GM23338 (cell line): ENCODE data around the gene GALNT13. TPM values are rescaled to one million over a fixed set of nuclear protein-coding genes. Genes with fewer than 3 reads are reported as not detected.

Experiments
- ATAC-seq: fragments of 200-7000 bp; cut with Tn5 transposase; 3 replicates; pipeline ENCODE4 v1.9.1; 2020
- DNase-seq: peaks from one replicate; pipeline ENCODE4 v3.0.0-alpha.2; 2015; ENCODE audit warnings: low spot score
- H2AFZ ChIP-seq: fragments of 200-600 bp; sonication (generic); 2 replicates; pipeline ENCODE4 v1.8.0; 2016; ENCODE audit warnings: antibody characterized with exemption, mild to moderate bottlenecking, moderate library complexity
- H3F3A ChIP-seq: fragments of 200-600 bp; sonication (generic); replicated peaks from 2 replicates; pipeline ENCODE4 v1.8.0; 2017; ENCODE audit warnings: antibody characterized with exemption, mixed run types, low read depth
- H3K27ac ChIP-seq: fragments of 200-600 bp; sonication (generic); 2 replicates; pipeline ENCODE4 v1.6.1; 2016; ENCODE audit warnings: low read depth
- H3K27me3 ChIP-seq: fragments of 200-600 bp; sonication (generic); 2 replicates; pipeline ENCODE4 v1.8.0; 2016; ENCODE audit warnings: mild to moderate bottlenecking, mixed run types, moderate library complexity; ENCODE audit not compliant: insufficient read depth
- H3K36me3 ChIP-seq: fragments of 200-600 bp; sonication (generic); 2 replicates; pipeline ENCODE4 v1.8.0; 2016; ENCODE audit warnings: mild to moderate bottlenecking; ENCODE audit not compliant: insufficient read depth
- H3K4me1 ChIP-seq: fragments of 200-600 bp; sonication (generic); 2 replicates; pipeline ENCODE4 v1.8.0; 2016; ENCODE audit warnings: mild to moderate bottlenecking, moderate library complexity; ENCODE audit not compliant: insufficient read depth
- H3K4me2 ChIP-seq: fragments of 200-600 bp; sonication (generic); 2 replicates; pipeline ENCODE4 v1.7.1; 2017; ENCODE audit warnings: mixed run types
- H3K4me3 ChIP-seq: fragments of 200-600 bp; sonication (generic); 2 replicates; pipeline ENCODE4 v1.6.1; 2016; ENCODE audit warnings: mixed run types
- H3K79me2 ChIP-seq: fragments of 200-600 bp; sonication (generic); replicated peaks from 2 replicates; pipeline ENCODE4 v1.8.0; 2017; ENCODE audit warnings: mild to moderate bottlenecking; ENCODE audit not compliant: insufficient read depth
- H3K9me2 ChIP-seq: fragments of 200-600 bp; sonication (generic); 2 replicates; pipeline ENCODE4 v1.8.0; 2017; ENCODE audit not compliant: insufficient read depth
- H4K20me1 ChIP-seq: fragments of 200-600 bp; sonication (generic); replicated peaks from 2 replicates; pipeline ENCODE4 v1.8.0; 2017; ENCODE audit warnings: mild to moderate bottlenecking; ENCODE audit not compliant: insufficient read depth
- H3K27ac Mint-ChIP-seq: 2 replicates; pipeline ENCODE4 v1.8.0; 2020; ENCODE audit warnings: inconsistent platforms, mild to moderate bottlenecking, moderate library complexity, mixed read lengths
- H3K27me3 Mint-ChIP-seq: 3 replicates; pipeline ENCODE4 v1.8.0; 2022; ENCODE audit warnings: low read depth, mild to moderate bottlenecking, moderate library complexity, mixed read lengths, inconsistent platforms; ENCODE audit not compliant: insufficient read depth, poor library complexity
- H3K36me3 Mint-ChIP-seq: 3 replicates; pipeline ENCODE4 v1.8.0; 2021; ENCODE audit warnings: low read depth, mild to moderate bottlenecking, inconsistent platforms, moderate library complexity, mixed read lengths
- H3K4me1 Mint-ChIP-seq: 3 replicates; pipeline ENCODE4 v1.8.0; 2020; ENCODE audit warnings: mild to moderate bottlenecking, inconsistent platforms, mixed read lengths
- H3K4me3 Mint-ChIP-seq: 3 replicates; pipeline ENCODE4 v1.8.0; 2021; ENCODE audit warnings: moderate library complexity, mild to moderate bottlenecking, inconsistent platforms, mixed read lengths
- H3K9me3 Mint-ChIP-seq: 3 replicates; pipeline ENCODE4 v1.8.0; 2020; ENCODE audit warnings: moderate library complexity, mild to moderate bottlenecking, inconsistent platforms, mixed read lengths
- CREB1 ChIP-seq: fragments of 250-450 bp; sonication (Bioruptor Pico); IDR thresholded peaks from 2 replicates; pipeline ENCODE4 v1.5.0; 2020; ENCODE audit warnings: low read depth, mild to moderate bottlenecking, moderate library complexity
- ETS1 ChIP-seq: IDR thresholded peaks from 2 replicates; pipeline ENCODE4 v1.6.1; 2016; ENCODE audit warnings: antibody characterized with exemption
- JUNB ChIP-seq: IDR thresholded peaks from one replicate; pipeline ENCODE4 v1.6.1; 2016; ENCODE audit warnings: antibody characterized with exemption; ENCODE audit not compliant: unreplicated experiment
- NANOG ChIP-seq: IDR thresholded peaks from 2 replicates; pipeline ENCODE4 v1.6.1; 2016; ENCODE audit warnings: antibody characterized with exemption, borderline replicate concordance
- POLR2AphosphoS5 ChIP-seq: IDR thresholded peaks from 2 replicates; pipeline ENCODE4 v1.6.1; 2016; ENCODE audit warnings: antibody characterized with exemption, low read depth
- REST ChIP-seq: IDR thresholded peaks from one replicate; pipeline ENCODE4 v1.6.1; 2018; ENCODE audit warnings: antibody characterized with exemption; ENCODE audit not compliant: unreplicated experiment
- STAT1 ChIP-seq: IDR thresholded peaks from one replicate; pipeline ENCODE4 v1.6.1; 2016; ENCODE audit warnings: antibody characterized with exemption; ENCODE audit not compliant: unreplicated experiment
- ZNF331 ChIP-seq: fragments of 250-450 bp; sonication (Bioruptor Pico); IDR thresholded peaks from 2 replicates; pipeline ENCODE4 v1.5.0; 2020; ENCODE audit warnings: low read depth, mild to moderate bottlenecking, moderate library complexity
- polyA plus RNA-seq: library from polyadenylated mRNA; unstranded; fragments of >200 nt; fragmentation: Nextera tagmentation; extraction: Ambion mirVana; gene quantifications from 2 replicates; pipeline ENCODE4 v1.2.1, GENCODE V29; 2016
- total RNA-seq: library from RNA; depleted of rRNA; stranded (reverse); fragments of >200 nt; shearing (Covaris generic); gene quantifications from 2 replicates; pipeline ENCODE4 v1.2.3, GENCODE V29; 2014
- TF ChIP-seq, protein P1 (sequence below): fragments of 250-450 bp; sonication (Bioruptor Pico); IDR thresholded peaks from 2 replicates; pipeline ENCODE4 v1.5.0; 2020; ENCODE audit warnings: mild to moderate bottlenecking, moderate library complexity

GALNT13 gene
- total and polyA plus RNA-seq, 2 experiments from 2014 or later: 3.5 to 5.2 TPM

GRCh38 chr2:154291511-154291910 is 419.8 kb downstream of the GALNT13 start:
- Histone ChIP-seq H3K79me2 (no peaks in the 10 kb centered on the region), H3K27me3 (no peaks in the 10 kb centered on the region), H4K20me1 (no peaks in the 10 kb centered on the region), H3K27ac (no peak overlapping the region), H3K9me2 (0 out of 2 replicates have a peak, but pooled peaks cover 9% of the 10 kb centered on the region), H3K4me1 (no peaks in the 10 kb centered on the region), H3K4me2 (no peak overlapping the region), H3F3A (no peaks in the 10 kb centered on the region), H2AFZ (no peak overlapping the region), H3K36me3 (no peaks in the 10 kb centered on the region), H3K4me3 (no peak overlapping the region)
- no peak for TF ChIP-seq NANOG
- Mint-ChIP-seq H3K4me3 (no peak overlapping the region), H3K27me3 (no peaks in the 10 kb centered on the region), H3K4me1 (no peaks in the 10 kb centered on the region), H3K27ac (no peak overlapping the region), H3K36me3 (peaks cover 32% of the 10 kb centered on the region), H3K9me3 (peaks cover 35% of the 10 kb centered on the region)
- ATAC-seq (no peak), DNase-seq (no peak)

GRCh38 chr2:154291927-154292326 is 420.2 kb downstream of the GALNT13 start:
- H3K27me3 ChIP-seq: no peaks in the 10 kb centered on the region
- H3K36me3 ChIP-seq: no peaks in the 10 kb centered on the region
- H3K79me2 ChIP-seq: no peaks in the 10 kb centered on the region
- H4K20me1 ChIP-seq: no peaks in the 10 kb centered on the region
- H2AFZ ChIP-seq: no peak overlapping the region
- peaks cover 32% of the 10 kb centered on the region for H3K9me3 Mint-ChIP-seq
- H3K9me2 ChIP-seq: 0 out of 2 replicates have a peak, but pooled peaks cover 9% of the 10 kb centered on the region
- no peak overlapping the region for H3K4me3 Mint-ChIP-seq
- H3K4me1 ChIP-seq: no peaks in the 10 kb centered on the region
- TF ChIP-seq JUNB (no peak), CREB1 (CRISPR knock-in tag) (no peak), ZNF331 (CRISPR knock-in tag) (no peak), POLR2AphosphoS5 (no peak), ETS1 (no peak), STAT1 (no peak), REST (no peak)
- TF ChIP-seq, protein P1, sequence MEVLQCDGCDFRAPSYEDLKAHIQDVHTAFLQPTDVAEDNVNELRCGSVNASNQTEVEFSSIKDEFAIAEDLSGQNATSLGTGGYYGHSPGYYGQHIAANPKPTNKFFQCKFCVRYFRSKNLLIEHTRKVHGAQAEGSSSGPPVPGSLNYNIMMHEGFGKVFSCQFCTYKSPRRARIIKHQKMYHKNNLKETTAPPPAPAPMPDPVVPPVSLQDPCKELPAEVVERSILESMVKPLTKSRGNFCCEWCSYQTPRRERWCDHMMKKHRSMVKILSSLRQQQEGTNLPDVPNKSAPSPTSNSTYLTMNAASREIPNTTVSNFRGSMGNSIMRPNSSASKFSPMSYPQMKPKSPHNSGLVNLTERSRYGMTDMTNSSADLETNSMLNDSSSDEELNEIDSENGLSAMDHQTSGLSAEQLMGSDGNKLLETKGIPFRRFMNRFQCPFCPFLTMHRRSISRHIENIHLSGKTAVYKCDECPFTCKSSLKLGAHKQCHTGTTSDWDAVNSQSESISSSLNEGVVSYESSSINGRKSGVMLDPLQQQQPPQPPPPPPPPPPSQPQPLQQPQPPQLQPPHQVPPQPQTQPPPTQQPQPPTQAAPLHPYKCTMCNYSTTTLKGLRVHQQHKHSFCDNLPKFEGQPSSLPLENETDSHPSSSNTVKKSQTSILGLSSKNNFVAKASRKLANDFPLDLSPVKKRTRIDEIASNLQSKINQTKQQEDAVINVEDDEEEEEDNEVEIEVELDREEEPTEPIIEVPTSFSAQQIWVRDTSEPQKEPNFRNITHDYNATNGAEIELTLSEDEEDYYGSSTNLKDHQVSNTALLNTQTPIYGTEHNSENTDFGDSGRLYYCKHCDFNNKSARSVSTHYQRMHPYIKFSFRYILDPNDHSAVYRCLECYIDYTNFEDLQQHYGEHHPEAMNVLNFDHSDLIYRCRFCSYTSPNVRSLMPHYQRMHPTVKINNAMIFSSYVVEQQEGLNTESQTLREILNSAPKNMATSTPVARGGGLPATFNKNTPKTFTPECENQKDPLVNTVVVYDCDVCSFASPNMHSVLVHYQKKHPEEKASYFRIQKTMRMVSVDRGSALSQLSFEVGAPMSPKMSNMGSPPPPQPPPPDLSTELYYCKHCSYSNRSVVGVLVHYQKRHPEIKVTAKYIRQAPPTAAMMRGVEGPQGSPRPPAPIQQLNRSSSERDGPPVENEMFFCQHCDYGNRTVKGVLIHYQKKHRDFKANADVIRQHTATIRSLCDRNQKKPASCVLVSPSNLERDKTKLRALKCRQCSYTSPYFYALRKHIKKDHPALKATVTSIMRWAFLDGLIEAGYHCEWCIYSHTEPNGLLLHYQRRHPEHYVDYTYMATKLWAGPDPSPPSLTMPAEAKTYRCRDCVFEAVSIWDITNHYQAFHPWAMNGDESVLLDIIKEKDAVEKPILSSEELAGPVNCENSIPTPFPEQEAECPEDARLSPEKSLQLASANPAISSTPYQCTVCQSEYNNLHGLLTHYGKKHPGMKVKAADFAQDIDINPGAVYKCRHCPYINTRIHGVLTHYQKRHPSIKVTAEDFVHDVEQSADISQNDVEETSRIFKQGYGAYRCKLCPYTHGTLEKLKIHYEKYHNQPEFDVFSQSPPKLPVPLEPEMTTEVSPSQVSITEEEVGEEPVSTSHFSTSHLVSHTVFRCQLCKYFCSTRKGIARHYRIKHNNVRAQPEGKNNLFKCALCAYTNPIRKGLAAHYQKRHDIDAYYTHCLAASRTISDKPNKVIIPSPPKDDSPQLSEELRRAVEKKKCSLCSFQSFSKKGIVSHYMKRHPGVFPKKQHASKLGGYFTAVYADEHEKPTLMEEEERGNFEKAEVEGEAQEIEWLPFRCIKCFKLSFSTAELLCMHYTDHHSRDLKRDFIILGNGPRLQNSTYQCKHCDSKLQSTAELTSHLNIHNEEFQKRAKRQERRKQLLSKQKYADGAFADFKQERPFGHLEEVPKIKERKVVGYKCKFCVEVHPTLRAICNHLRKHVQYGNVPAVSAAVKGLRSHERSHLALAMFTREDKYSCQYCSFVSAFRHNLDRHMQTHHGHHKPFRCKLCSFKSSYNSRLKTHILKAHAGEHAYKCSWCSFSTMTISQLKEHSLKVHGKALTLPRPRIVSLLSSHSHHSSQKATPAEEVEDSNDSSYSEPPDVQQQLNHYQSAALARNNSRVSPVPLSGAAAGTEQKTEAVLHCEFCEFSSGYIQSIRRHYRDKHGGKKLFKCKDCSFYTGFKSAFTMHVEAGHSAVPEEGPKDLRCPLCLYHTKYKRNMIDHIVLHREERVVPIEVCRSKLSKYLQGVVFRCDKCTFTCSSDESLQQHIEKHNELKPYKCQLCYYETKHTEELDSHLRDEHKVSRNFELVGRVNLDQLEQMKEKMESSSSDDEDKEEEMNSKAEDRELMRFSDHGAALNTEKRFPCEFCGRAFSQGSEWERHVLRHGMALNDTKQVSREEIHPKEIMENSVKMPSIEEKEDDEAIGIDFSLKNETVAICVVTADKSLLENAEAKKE: no peak
- no peak overlapping the region for H3K27ac ChIP-seq
- H3K27ac Mint-ChIP-seq: no peak overlapping the region
- H3K4me2 ChIP-seq: no peak overlapping the region
- H3F3A ChIP-seq: no peaks in the 10 kb centered on the region
- H3K36me3 Mint-ChIP-seq: peaks cover 30% of the 10 kb centered on the region
- no peaks in the 10 kb centered on the region for H3K4me1 Mint-ChIP-seq
- no peak for ATAC-seq
- no peaks in the 10 kb centered on the region for H3K27me3 Mint-ChIP-seq
- DNase-seq: no peak
- H3K4me3 ChIP-seq: no peak overlapping the region
